ENCODE results near the gene RHOT2. TPM values are rescaled to one million over a fixed set of nuclear protein-coding genes. Genes with fewer than 3 reads are reported as not detected.
A peak's percentile ranks its signal among the peaks of the same experiment; 100 is the strongest.

Gene RHOT2
- total and polyA plus RNA-seq, 9 of the 15 experiments (the other 6 are each of a cell fraction or from before 2014, with no cell fraction given), result 5.0 to 373 (median 112) TPM

DNA sequence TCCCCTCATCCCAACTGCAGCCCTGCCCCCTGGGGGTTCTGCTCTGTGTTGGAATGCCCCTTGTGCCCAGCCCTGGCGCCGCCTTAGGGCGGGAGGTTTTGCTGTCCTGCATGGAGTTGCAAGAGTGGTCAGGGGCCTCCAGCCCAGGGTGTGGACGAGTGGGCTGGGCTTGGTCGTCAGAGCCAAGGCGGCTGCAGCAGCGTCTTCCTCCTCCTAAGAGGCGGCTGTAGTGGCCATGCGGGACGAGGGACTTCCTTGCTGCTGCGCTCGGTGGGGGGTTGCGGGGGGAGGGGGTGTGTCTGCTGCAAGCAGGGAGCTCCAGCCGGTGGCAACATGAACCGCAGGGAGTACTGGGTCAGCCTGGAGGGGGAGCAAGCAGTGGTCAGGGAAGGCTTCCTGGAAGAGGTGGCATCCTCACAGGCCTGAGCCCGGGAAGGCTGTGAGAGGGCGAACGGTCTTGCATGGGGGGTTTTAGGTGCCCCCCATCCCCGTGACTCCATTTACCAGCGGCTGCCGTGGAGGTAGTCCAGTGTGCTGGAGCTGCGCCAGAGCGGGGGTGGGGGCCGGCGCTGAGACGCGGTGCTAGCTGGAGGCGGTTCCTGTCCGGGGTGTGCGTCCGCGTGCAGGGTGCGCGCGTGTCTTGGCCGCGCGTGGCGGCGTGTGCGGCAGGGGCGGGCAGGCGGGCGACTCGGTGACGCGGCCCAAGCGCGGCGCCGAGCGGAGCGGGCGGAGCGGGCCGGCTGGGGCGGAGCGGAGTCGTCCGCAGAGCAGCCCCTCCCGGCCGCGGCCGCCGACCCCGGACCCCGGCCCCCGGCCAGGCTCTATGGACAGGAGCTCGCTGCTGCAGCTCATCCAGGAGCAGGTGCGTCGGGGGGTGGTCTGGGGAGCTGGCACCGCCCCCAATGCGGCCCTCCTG lies 7.3 kb downstream of the RHOT2 start, which contains the start of gene RHBDL1 (continued):
- 0 out of 2 replicates have a peak, but pooled peaks have one; percentile 63 for TF ChIP-seq FOXP4 (CRISPR knock-in tag; IDR thresholded peaks at IDR 0.05; ENCODE audit: borderline replicate concordance)
- TF ChIP-seq TARDBP (IDR thresholded peaks at IDR 0.05), result peak; percentile 66; the same call in 1 of the 2 replicates
- peak; percentile 31; the same call in 1 of the 2 replicates for TF ChIP-seq SMARCE1 (IDR thresholded peaks at IDR 0.05)
- no peak for TF ChIP-seq MYBL2 (IDR thresholded peaks at IDR 0.05; ENCODE audit: low read depth)
- TF ChIP-seq MYBL2 (CRISPR knock-in tag; IDR thresholded peaks at IDR 0.05; ENCODE audit: borderline replicate concordance), result no peak
- peak; percentile 52; the same call in 1 of the 2 replicates for TF ChIP-seq CREB3L1 (IDR thresholded peaks at IDR 0.05; ENCODE audit: borderline replicate concordance, low read depth)
- TF ChIP-seq DPF2 (IDR thresholded peaks at IDR 0.05), result peak; percentile 65
- TF ChIP-seq, protein P1, sequence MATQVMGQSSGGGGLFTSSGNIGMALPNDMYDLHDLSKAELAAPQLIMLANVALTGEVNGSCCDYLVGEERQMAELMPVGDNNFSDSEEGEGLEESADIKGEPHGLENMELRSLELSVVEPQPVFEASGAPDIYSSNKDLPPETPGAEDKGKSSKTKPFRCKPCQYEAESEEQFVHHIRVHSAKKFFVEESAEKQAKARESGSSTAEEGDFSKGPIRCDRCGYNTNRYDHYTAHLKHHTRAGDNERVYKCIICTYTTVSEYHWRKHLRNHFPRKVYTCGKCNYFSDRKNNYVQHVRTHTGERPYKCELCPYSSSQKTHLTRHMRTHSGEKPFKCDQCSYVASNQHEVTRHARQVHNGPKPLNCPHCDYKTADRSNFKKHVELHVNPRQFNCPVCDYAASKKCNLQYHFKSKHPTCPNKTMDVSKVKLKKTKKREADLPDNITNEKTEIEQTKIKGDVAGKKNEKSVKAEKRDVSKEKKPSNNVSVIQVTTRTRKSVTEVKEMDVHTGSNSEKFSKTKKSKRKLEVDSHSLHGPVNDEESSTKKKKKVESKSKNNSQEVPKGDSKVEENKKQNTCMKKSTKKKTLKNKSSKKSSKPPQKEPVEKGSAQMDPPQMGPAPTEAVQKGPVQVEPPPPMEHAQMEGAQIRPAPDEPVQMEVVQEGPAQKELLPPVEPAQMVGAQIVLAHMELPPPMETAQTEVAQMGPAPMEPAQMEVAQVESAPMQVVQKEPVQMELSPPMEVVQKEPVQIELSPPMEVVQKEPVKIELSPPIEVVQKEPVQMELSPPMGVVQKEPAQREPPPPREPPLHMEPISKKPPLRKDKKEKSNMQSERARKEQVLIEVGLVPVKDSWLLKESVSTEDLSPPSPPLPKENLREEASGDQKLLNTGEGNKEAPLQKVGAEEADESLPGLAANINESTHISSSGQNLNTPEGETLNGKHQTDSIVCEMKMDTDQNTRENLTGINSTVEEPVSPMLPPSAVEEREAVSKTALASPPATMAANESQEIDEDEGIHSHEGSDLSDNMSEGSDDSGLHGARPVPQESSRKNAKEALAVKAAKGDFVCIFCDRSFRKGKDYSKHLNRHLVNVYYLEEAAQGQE (IDR thresholded peaks at IDR 0.05; ENCODE audit: borderline replicate concordance), result peak; percentile 45
- TF ChIP-seq, protein P1 (CRISPR knock-in tag; IDR thresholded peaks at IDR 0.05; ENCODE audit: low read depth), result 0 out of 2 replicates have a peak, but pooled peaks have one; percentile 55
- no peak for TF ChIP-seq ETV6 (IDR thresholded peaks at IDR 0.05; ENCODE audit: borderline replicate concordance in 1 of 2, low read depth in 2 of 2, low read length in 1 of 2)
- TF ChIP-seq ETV6 (CRISPR knock-in tag; IDR thresholded peaks at IDR 0.05; ENCODE audit: borderline replicate concordance), result no peak
- TF ChIP-seq SRSF3 (IDR thresholded peaks at IDR 0.05; ENCODE audit: insufficient read depth, low read length), result no peak
- TF ChIP-seq PHF20 (IDR thresholded peaks at IDR 0.05; ENCODE audit: partially characterized antibody), result peak; percentile 17
- no peak for TF ChIP-seq CREM (IDR thresholded peaks at IDR 0.05; ENCODE audit: low read depth)
- TF ChIP-seq CREB1 (IDR thresholded peaks at IDR 0.05), result no peak; the same call in 1 of the 2 replicates
- 0 out of 2 replicates have a peak, but pooled peaks have one; percentile 35 for TF ChIP-seq CREB1 (CRISPR knock-in tag; IDR thresholded peaks at IDR 0.05)
- no peak for TF ChIP-seq CBX5 (IDR thresholded peaks at IDR 0.05; ENCODE audit: borderline replicate concordance, low read depth)

Data from K562 (cell line).